ENCODE measurements around the gene ARHGEF38.

ARHGEF38 gene

GRCh38 chr4:105619188-105619931 lies 66.9 kb downstream of the ARHGEF38 start:
- Histone ChIP-seq H4K20me1 (ENCODE audit: insufficient read depth, low read length, poor library complexity, severe bottlenecking) (no peaks in the 10 kb centered on the region), H3K4me1 (ENCODE audit: insufficient read depth, low read length, poor library complexity, severe bottlenecking) (no peaks in the 10 kb centered on the region), H3K9ac (ENCODE audit: low read depth, low read length, poor library complexity, severe bottlenecking) (no peak overlapping the region), H2AFZ (ENCODE audit: low read length) (no peak overlapping the region), H3K9me3 (ENCODE audit: insufficient read depth, low read depth, low read length) (no peaks in the 10 kb centered on the region), H3K4me3 (ENCODE audit: low read length, poor library complexity, severe bottlenecking) (no peak overlapping the region), H3K36me3 (ENCODE audit: insufficient read depth, low read length) (no peaks in the 10 kb centered on the region), H3F3A (ENCODE audit: low read depth) (no peaks in the 10 kb centered on the region), H3K27me3 (ENCODE audit: insufficient read depth, low read length, poor library complexity, severe bottlenecking) (no peaks in the 10 kb centered on the region), H3K4me2 (ENCODE audit: low read depth, low read length, poor library complexity, severe bottlenecking) (no peak overlapping the region), H3K9me2 (replicated peaks; ENCODE audit: low read depth, low read length) (no peaks in the 10 kb centered on the region), H3K79me2 (ENCODE audit: insufficient read depth, low read length) (no peaks in the 10 kb centered on the region)
- TF ChIP-seq CTCF (conservative IDR thresholded peaks at IDR 0.05; ENCODE audit: low read length) (no peak), EZH2phosphoT487 (IDR thresholded peaks at IDR 0.05; ENCODE audit: borderline replicate concordance) (no peak)

- Histone ChIP-seq H3K4me2 (ENCODE audit: low read depth, low read length, poor library complexity, severe bottlenecking) (no peak overlapping the region), H4K20me1 (ENCODE audit: insufficient read depth, low read length, poor library complexity, severe bottlenecking) (no peaks in the 10 kb centered on the region), H2AFZ (ENCODE audit: low read length) (no peak overlapping the region), H3K27me3 (ENCODE audit: insufficient read depth, low read length, poor library complexity, severe bottlenecking) (no peaks in the 10 kb centered on the region), H3K9me2 (replicated peaks; ENCODE audit: low read depth, low read length) (no peaks in the 10 kb centered on the region), H3K9me3 (ENCODE audit: insufficient read depth, low read depth, low read length) (no peaks in the 10 kb centered on the region), H3K36me3 (ENCODE audit: insufficient read depth, low read length) (no peaks in the 10 kb centered on the region), H3K4me1 (ENCODE audit: insufficient read depth, low read length, poor library complexity, severe bottlenecking) (no peaks in the 10 kb centered on the region), H3K9ac (ENCODE audit: low read depth, low read length, poor library complexity, severe bottlenecking) (no peak overlapping the region), H3F3A (ENCODE audit: low read depth) (no peaks in the 10 kb centered on the region), H3K4me3 (ENCODE audit: low read length, poor library complexity, severe bottlenecking) (no peak overlapping the region), H3K79me2 (ENCODE audit: insufficient read depth, low read length) (no peaks in the 10 kb centered on the region)
- no peak for TF ChIP-seq CTCF (conservative IDR thresholded peaks at IDR 0.05; ENCODE audit: low read length)
- TF ChIP-seq EZH2phosphoT487 (IDR thresholded peaks at IDR 0.05; ENCODE audit: borderline replicate concordance): no peak
Measured at GRCh38 chr4:105620640-105621323, 68.4 kb downstream of the ARHGEF38 start.

- H3K9me3 ChIP-seq (ENCODE audit: insufficient read depth, low read depth, low read length): no peaks in the 10 kb centered on the region
- H3K36me3 ChIP-seq (ENCODE audit: insufficient read depth, low read length): no peaks in the 10 kb centered on the region
- H3K79me2 ChIP-seq (ENCODE audit: insufficient read depth, low read length): no peaks in the 10 kb centered on the region
- H3F3A ChIP-seq (ENCODE audit: low read depth): no peaks in the 10 kb centered on the region
- no peaks in the 10 kb centered on the region for H3K9me2 ChIP-seq (replicated peaks; ENCODE audit: low read depth, low read length)
- H3K4me2 ChIP-seq (ENCODE audit: low read depth, low read length, poor library complexity, severe bottlenecking): no peak overlapping the region
- H3K27me3 ChIP-seq (ENCODE audit: insufficient read depth, low read length, poor library complexity, severe bottlenecking): no peaks in the 10 kb centered on the region
- no peak overlapping the region for H3K4me3 ChIP-seq (ENCODE audit: low read length, poor library complexity, severe bottlenecking)
- H3K4me1 ChIP-seq (ENCODE audit: insufficient read depth, low read length, poor library complexity, severe bottlenecking): no peaks in the 10 kb centered on the region
- H4K20me1 ChIP-seq (ENCODE audit: insufficient read depth, low read length, poor library complexity, severe bottlenecking): no peaks in the 10 kb centered on the region
- no peak overlapping the region for H2AFZ ChIP-seq (ENCODE audit: low read length)
- no peak overlapping the region for H3K9ac ChIP-seq (ENCODE audit: low read depth, low read length, poor library complexity, severe bottlenecking)
- no peak for TF ChIP-seq CTCF (conservative IDR thresholded peaks at IDR 0.05; ENCODE audit: low read length)
- no peak for TF ChIP-seq EZH2phosphoT487 (IDR thresholded peaks at IDR 0.05; ENCODE audit: borderline replicate concordance)
Measured at GRCh38 chr4:105622269-105622668, 69.8 kb downstream of the ARHGEF38 start.

Measured in Loucy (cell line).